ENCODE measurements around the gene EIF4E1B.

DNA sequence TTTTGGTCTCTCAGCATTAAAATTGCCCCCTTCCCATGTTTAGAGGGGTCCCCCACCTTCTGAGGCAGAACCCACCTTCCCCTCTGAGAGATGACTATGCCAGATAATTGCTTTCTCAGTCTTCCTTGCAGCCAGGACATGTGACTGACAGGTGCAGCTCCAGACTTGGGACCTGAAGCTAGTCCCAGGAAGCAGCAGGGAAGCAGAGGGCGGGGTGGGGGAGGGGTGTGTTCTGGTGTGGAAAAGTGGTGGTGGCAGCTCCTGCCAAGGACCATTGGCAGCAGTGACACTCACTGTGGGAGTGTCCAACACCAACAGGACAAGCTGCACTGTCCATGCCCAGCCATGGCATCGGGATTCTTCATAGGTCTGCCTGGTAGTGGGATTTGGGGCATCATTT lies 2.3 kb downstream of the EIF4E1B start:
- TF ChIP-seq, protein P1, sequence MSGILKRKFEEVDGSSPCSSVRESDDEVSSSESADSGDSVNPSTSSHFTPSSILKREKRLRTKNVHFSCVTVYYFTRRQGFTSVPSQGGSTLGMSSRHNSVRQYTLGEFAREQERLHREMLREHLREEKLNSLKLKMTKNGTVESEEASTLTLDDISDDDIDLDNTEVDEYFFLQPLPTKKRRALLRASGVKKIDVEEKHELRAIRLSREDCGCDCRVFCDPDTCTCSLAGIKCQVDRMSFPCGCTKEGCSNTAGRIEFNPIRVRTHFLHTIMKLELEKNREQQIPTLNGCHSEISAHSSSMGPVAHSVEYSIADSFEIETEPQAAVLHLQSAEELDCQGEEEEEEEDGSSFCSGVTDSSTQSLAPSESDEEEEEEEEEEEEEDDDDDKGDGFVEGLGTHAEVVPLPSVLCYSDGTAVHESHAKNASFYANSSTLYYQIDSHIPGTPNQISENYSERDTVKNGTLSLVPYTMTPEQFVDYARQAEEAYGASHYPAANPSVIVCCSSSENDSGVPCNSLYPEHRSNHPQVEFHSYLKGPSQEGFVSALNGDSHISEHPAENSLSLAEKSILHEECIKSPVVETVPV (CRISPR knock-in tag; IDR thresholded peaks at IDR 0.05), result no peak
- TF ChIP-seq, protein P2, sequence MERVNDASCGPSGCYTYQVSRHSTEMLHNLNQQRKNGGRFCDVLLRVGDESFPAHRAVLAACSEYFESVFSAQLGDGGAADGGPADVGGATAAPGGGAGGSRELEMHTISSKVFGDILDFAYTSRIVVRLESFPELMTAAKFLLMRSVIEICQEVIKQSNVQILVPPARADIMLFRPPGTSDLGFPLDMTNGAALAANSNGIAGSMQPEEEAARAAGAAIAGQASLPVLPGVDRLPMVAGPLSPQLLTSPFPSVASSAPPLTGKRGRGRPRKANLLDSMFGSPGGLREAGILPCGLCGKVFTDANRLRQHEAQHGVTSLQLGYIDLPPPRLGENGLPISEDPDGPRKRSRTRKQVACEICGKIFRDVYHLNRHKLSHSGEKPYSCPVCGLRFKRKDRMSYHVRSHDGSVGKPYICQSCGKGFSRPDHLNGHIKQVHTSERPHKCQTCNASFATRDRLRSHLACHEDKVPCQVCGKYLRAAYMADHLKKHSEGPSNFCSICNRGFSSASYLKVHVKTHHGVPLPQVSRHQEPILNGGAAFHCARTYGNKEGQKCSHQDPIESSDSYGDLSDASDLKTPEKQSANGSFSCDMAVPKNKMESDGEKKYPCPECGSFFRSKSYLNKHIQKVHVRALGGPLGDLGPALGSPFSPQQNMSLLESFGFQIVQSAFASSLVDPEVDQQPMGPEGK (CRISPR knock-in tag; IDR thresholded peaks at IDR 0.05; ENCODE audit: borderline replicate concordance), result no peak
- TF ChIP-seq TCF4 (CRISPR knock-in tag; IDR thresholded peaks at IDR 0.05; ENCODE audit: borderline replicate concordance), result no peak
- TF ChIP-seq ZNF70 (CRISPR knock-in tag; IDR thresholded peaks at IDR 0.05), result no peak
- TF ChIP-seq, protein P3, sequence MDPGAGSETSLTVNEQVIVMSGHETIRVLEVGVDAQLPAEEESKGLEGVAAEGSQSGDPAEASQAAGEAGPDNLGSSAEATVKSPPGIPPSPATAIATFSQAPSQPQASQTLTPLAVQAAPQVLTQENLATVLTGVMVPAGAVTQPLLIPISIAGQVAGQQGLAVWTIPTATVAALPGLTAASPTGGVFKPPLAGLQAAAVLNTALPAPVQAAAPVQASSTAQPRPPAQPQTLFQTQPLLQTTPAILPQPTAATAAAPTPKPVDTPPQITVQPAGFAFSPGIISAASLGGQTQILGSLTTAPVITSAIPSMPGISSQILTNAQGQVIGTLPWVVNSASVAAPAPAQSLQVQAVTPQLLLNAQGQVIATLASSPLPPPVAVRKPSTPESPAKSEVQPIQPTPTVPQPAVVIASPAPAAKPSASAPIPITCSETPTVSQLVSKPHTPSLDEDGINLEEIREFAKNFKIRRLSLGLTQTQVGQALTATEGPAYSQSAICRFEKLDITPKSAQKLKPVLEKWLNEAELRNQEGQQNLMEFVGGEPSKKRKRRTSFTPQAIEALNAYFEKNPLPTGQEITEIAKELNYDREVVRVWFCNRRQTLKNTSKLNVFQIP (CRISPR knock-in tag; IDR thresholded peaks at IDR 0.05; ENCODE audit: borderline replicate concordance, low read depth), result no peak
- no peak for TF ChIP-seq BACH2 (CRISPR knock-in tag; IDR thresholded peaks at IDR 0.05; ENCODE audit: borderline replicate concordance)
- no peak for TF ChIP-seq SNAI2 (CRISPR knock-in tag; IDR thresholded peaks at IDR 0.05)
- TF ChIP-seq, protein P4, sequence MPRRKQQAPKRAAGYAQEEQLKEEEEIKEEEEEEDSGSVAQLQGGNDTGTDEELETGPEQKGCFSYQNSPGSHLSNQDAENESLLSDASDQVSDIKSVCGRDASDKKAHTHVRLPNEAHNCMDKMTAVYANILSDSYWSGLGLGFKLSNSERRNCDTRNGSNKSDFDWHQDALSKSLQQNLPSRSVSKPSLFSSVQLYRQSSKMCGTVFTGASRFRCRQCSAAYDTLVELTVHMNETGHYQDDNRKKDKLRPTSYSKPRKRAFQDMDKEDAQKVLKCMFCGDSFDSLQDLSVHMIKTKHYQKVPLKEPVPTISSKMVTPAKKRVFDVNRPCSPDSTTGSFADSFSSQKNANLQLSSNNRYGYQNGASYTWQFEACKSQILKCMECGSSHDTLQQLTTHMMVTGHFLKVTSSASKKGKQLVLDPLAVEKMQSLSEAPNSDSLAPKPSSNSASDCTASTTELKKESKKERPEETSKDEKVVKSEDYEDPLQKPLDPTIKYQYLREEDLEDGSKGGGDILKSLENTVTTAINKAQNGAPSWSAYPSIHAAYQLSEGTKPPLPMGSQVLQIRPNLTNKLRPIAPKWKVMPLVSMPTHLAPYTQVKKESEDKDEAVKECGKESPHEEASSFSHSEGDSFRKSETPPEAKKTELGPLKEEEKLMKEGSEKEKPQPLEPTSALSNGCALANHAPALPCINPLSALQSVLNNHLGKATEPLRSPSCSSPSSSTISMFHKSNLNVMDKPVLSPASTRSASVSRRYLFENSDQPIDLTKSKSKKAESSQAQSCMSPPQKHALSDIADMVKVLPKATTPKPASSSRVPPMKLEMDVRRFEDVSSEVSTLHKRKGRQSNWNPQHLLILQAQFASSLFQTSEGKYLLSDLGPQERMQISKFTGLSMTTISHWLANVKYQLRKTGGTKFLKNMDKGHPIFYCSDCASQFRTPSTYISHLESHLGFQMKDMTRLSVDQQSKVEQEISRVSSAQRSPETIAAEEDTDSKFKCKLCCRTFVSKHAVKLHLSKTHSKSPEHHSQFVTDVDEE (CRISPR knock-in tag; IDR thresholded peaks at IDR 0.05), result no peak
- TF ChIP-seq GLIS3 (CRISPR knock-in tag; IDR thresholded peaks at IDR 0.05), result no peak
